GM21390 (cell line): ENCODE results near the gene EHBP1.

Source experiments
- ATAC-seq: cut with Tn5 transposase; IDR thresholded peaks from one replicate; pipeline ENCODE4 v1.9.1; 2021; ENCODE audit not compliant: unreplicated experiment

EHBP1 gene

GRCh38 chr2:62939735-62940491 is 234.4 kb downstream of the EHBP1 start:
- no peak for ATAC-seq

- ATAC-seq, result no peak
Observed at GRCh38 chr2:62940697-62941096, 235.2 kb downstream of the EHBP1 start.

- no peak for ATAC-seq
Observed at GRCh38 chr2:62941413-62941812, 235.9 kb downstream of the EHBP1 start.

GRCh38 chr2:62944362-62944761 is 238.8 kb downstream of the EHBP1 start:
- no peak for ATAC-seq

- ATAC-seq, result no peak
Observed at GRCh38 chr2:62947403-62947802, 241.9 kb downstream of the EHBP1 start.

GRCh38 chr2:62956651-62957050 is 251.1 kb downstream of the EHBP1 start:
- ATAC-seq, result no peak

- no peak for ATAC-seq
Observed at GRCh38 chr2:62958206-62958605, 252.7 kb downstream of the EHBP1 start.

GRCh38 chr2:62964050-62964449 is 258.5 kb downstream of the EHBP1 start:
- ATAC-seq, result no peak

GRCh38 chr2:62964671-62965070 is 259.2 kb downstream of the EHBP1 start:
- ATAC-seq, result no peak

DNA sequence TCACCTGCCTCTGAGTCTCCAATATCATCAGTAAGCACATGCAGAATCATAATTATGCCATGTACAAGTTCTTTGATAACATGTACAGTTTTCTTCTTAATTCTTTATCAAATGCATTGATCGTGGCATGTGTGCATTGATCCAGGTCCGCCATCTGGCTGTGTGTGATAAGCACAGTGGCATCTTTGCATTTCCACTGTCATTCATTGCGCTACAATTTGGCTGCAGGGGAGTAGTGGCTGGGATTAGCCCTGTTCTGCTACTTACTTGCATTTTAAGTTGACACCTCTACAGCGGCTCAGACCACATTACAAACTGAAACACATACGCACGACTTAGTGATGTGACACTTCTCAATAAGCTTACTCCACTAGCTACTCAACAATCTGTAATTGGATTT is 261.5 kb downstream of the EHBP1 start:
- no peak for ATAC-seq

DNA sequence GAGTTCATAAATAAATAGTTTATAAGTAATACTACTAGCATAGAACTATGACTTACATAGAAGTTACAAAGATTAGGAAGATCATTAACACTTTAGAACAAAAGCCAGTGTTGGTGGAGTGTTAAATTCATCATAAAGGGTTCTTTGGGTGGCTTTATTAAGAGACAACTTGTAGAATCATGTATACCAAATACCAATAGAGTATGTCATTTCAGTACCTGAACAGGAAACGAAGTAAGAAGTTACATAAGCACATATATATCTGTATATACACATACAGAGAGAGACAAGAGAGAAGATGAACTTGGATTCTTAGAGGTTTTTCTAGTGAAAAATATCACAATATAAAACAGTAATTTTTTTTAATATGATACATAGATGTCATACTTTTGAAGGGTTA is 262.7 kb downstream of the EHBP1 start:
- ATAC-seq, result no peak

GRCh38 chr2:62968668-62969067 is 263.2 kb downstream of the EHBP1 start:
- no peak for ATAC-seq

DNA sequence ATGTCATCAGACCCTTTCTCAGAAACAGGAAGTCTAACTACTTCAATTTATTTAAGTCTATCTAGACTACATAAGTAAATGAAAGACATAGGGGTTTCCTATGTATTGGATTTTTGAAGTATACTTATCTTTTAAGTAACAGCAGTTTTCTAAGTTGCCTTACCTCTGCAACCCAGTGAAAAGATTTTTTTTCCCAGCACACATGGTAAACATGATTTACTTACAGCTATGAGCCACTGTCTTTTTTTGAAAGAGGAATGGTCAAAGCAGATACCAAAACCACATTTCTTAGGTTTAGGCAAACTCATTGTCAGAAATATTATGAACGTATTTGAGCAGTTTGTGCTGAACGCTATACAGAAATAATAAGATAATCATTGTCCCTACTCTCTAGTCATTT is 266.4 kb downstream of the EHBP1 start:
- ATAC-seq, result no peak

DNA sequence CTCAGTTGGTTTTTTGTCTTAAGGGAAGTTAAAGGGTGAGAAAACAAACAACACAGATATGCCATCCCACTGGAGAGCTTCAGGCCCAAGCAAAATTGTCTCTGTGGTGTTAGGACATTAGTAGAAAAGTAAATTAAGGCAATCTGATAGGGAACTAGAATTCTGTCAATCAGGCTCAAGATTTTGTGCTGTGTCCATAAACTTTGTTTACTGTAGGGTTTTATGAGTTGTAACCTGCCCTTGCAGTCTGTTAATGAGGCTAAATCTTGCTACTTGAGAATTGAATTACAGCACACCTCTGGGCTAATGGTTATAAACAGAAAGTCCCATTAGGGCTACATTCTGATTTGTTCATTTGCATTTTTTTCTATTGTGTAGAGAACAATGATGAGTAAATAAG is 267.1 kb downstream of the EHBP1 start:
- no peak for ATAC-seq

- no peak for ATAC-seq
Observed at GRCh38 chr2:62974999-62975398, 269.5 kb downstream of the EHBP1 start.

GRCh38 chr2:62991605-62992004 is 286.1 kb downstream of the EHBP1 start:
- ATAC-seq, result no peak

DNA sequence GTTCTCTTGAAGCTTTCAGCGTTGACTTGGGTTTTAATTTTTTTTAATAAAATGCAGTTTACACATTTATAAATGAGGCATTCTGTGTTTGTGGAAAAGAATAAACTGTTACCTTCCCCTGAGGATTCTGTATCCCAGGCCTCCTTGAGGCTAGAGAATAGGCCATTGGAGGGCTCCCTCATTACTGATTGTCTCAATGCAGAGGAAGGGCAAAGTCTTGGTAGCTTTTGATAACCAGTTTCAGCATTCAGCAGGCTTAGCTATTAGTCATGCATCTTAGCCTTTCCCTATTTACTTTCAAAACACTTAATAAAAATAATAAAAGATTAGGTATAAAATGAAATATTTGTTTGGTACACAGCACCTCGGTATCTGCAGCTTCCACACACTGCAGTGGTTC is 287.0 kb downstream of the EHBP1 start:
- no peak for ATAC-seq

- ATAC-seq, result no peak
Observed at GRCh38 chr2:62994206-62994605, 288.7 kb downstream of the EHBP1 start.

DNA sequence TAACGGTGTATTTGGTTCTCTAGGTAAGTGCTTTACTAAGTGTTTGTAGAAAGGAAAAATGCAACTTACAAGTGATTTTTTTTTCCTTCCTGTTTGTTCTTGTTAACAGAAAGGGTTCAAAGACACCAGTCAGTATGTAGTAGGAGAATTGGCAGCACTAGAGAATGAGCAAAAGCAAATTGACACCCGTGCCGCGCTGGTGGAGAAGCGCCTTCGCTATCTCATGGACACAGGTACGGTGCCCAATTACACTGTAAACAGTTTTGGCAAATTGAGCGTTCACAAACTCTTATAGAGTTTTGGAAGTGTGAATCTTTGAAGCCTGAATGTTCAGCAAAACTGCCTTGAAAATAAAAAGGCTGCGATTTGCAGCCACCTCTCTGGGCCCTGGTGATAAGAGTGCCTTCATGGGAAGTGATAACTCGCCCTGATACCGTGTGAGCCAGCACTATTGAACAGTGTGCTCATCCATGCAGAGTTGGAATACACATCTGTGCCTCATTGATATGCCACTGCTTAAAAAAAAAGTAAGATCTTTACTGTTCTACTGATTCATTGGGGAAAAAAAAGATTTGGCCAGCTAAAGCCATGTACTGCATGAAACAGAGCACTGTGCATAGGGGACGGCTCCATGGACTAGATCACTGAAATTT is 291.1 kb downstream of the EHBP1 start:
- no peak for ATAC-seq

GRCh38 chr2:62998949-62999348 is 293.4 kb downstream of the EHBP1 start:
- no peak for ATAC-seq

GRCh38 chr2:62999905-63000304 is 294.4 kb downstream of the EHBP1 start:
- no peak for ATAC-seq

- ATAC-seq, result no peak
Observed at GRCh38 chr2:63000801-63001200, 295.3 kb downstream of the EHBP1 start.

DNA sequence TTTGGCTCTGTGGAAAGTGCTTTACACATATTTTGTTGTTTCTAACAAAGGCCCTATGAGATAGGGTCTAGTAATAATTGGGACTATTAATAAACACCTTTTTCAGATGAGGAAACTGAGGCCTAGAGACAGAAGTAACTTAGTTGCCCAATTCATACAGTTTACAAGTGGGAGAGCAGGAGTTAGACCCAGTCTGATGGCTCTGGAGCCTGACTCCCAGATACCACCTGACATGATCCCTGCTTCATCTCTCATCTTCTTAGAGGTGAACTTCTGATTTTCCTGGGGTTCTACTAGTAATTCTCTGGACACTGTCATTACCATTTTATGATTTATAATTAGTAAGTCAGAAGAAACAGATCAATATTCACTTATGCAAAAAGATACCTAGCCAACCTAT is 296.1 kb downstream of the EHBP1 start:
- no peak for ATAC-seq
